ENCODE data around the gene TTYH2. TPM values are rescaled to one million over a fixed set of nuclear protein-coding genes. Genes with fewer than 3 reads are reported as not detected.
A peak's percentile ranks its signal among the peaks of the same experiment; 100 is the strongest.

Gene TTYH2
- total RNA-seq, 2 donors from 2014 or later, result 2.4 to 3.3 TPM

GRCh38 chr17:74213861-74214391, 555 bp downstream of the TTYH2 start:
- Histone ChIP-seq H3K36me3 (peaks cover 12% of the 10 kb centered on the region), H3K9me3 (no peaks in the 10 kb centered on the region)
- no peak for ATAC-seq (ENCODE audit: insufficient number of reproducible peaks, low FRiP score, low read depth)

GRCh38 chr17:74214484-74215341, 1.3 kb downstream of the TTYH2 start:
- H3K27me3 ChIP-seq (replicated peaks; ENCODE audit: insufficient read depth), result no peaks in the 10 kb centered on the region
- ATAC-seq (ENCODE audit: insufficient number of reproducible peaks, low FRiP score, low read depth) (no peak), DNase-seq (ENCODE audit: low spot score) (no peak)
- peaks cover 26 to 41% of the 10 kb centered on the region in 2 donors for H3K4me1 ChIP-seq (ENCODE audit: control insufficient read depth in 1 of 2, low read depth in 2 of 2)
- H3K9me3 ChIP-seq, result no peaks in the 10 kb centered on the region
- H3K36me3 ChIP-seq, result peaks cover 6% of the 10 kb centered on the region
- TF ChIP-seq CTCF (IDR thresholded peaks at IDR 0.05), result no peak
- peak overlapping the region; percentile 92 for H3K4me3 ChIP-seq
- peak overlapping the region; percentile 18 to 26 for H3K27ac ChIP-seq

More at GRCh38 chr17:74213861-74214391, 555 bp downstream of the TTYH2 start:
- H3K27me3 ChIP-seq (replicated peaks; ENCODE audit: insufficient read depth), result no peaks in the 10 kb centered on the region
- no peak for DNase-seq (ENCODE audit: low spot score)
- H3K27ac ChIP-seq, result peak overlapping the region in 1 of 2 donors; percentile 18
- peaks cover 26 to 41% of the 10 kb centered on the region in 2 donors for H3K4me1 ChIP-seq (ENCODE audit: control insufficient read depth in 1 of 2, low read depth in 2 of 2)
- no peak for TF ChIP-seq CTCF (IDR thresholded peaks at IDR 0.05)
- H3K4me3 ChIP-seq, result peak overlapping the region; percentile 92

DNA sequence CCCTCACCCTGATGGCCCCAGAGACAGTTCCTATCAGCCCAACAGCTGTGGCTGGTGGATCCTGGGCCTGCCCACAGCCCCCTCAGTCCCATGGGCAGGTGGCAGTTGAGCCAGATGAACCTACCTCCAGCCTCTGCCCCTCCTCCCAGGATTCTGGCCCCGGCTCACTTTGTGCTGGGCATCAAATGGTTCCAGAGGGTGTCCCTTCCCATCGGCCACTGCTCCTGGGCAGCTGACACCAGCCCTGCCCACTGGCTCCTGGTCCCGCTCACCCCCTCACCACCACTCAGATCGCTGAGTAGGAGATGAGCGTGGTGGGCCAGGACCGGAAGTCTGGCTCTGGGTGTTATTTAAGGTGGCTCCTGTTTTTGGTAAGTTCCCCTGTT, 2.0 kb downstream of the TTYH2 start:
- H3K4me1 ChIP-seq (ENCODE audit: control insufficient read depth in 1 of 2, low read depth in 2 of 2), result peaks cover 26 to 41% of the 10 kb centered on the region in 2 donors
- TF ChIP-seq CTCF (IDR thresholded peaks at IDR 0.05), result no peak
- DNase-seq (ENCODE audit: low spot score), result no peak
- no peak overlapping the region for H3K27ac ChIP-seq
- no peak for ATAC-seq (ENCODE audit: insufficient number of reproducible peaks, low FRiP score, low read depth)
- H3K27me3 ChIP-seq (replicated peaks; ENCODE audit: insufficient read depth), result no peaks in the 10 kb centered on the region
- H3K36me3 ChIP-seq, result no peaks in the 10 kb centered on the region
- no peaks in the 10 kb centered on the region for H3K9me3 ChIP-seq
- H3K4me3 ChIP-seq, result no peak overlapping the region

DNA sequence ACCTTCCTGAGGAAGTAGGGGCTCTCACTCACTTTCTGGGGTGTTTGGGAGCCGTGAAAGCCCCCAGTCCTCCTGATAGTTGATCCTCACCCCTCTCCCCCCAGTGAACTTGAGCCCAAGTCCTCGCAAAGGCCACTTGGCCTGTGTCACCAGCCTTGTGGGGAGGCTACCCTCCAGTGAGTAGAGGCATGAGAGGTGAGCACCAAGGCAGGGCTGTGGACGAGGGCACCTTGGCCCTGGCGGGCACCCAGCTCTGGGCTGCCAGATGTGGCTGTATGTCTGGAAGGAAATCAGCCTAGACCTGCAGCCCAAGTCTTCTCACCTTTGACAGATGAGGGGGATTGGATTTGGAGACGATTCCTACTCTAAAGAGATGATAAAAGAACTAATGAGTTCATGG, 3.1 kb downstream of the TTYH2 start:
- Histone ChIP-seq H3K4me1 (ENCODE audit: control insufficient read depth in 1 of 2, low read depth in 2 of 2) (peaks cover 24 to 31% of the 10 kb centered on the region in 2 donors), H3K27ac (no peak overlapping the region), H3K4me3 (no peak overlapping the region), H3K36me3 (no peaks in the 10 kb centered on the region), H3K27me3 (replicated peaks; ENCODE audit: insufficient read depth) (no peaks in the 10 kb centered on the region), H3K9me3 (no peaks in the 10 kb centered on the region)
- no peak for TF ChIP-seq CTCF (IDR thresholded peaks at IDR 0.05)
- no peak for ATAC-seq (ENCODE audit: insufficient number of reproducible peaks, low FRiP score, low read depth)
- DNase-seq (ENCODE audit: low spot score), result no peak

- no peak for ATAC-seq (ENCODE audit: insufficient number of reproducible peaks, low FRiP score, low read depth)
- no peak for DNase-seq (ENCODE audit: low spot score)
- no peak overlapping the region for H3K27ac ChIP-seq
- no peak for TF ChIP-seq CTCF (IDR thresholded peaks at IDR 0.05)
- peaks cover 17 to 24% of the 10 kb centered on the region in 2 donors for H3K4me1 ChIP-seq (ENCODE audit: control insufficient read depth in 1 of 2, low read depth in 2 of 2)
- H3K27me3 ChIP-seq (replicated peaks; ENCODE audit: insufficient read depth), result no peaks in the 10 kb centered on the region
- H3K4me3 ChIP-seq, result no peak overlapping the region
- H3K36me3 ChIP-seq, result peaks cover 3% of the 10 kb centered on the region
- no peaks in the 10 kb centered on the region for H3K9me3 ChIP-seq
These were observed 3.8 kb downstream of the TTYH2 start for GRCh38 chr17:74217037-74217730.
